Measurements from ENCODE around the gene PI16. TPM values are rescaled to one million over a fixed set of nuclear protein-coding genes. Genes with fewer than 3 reads are reported as not detected.

PI16 gene
- polyA plus RNA-seq, 2 donors, result 1.9 to 2.7 TPM

DNA sequence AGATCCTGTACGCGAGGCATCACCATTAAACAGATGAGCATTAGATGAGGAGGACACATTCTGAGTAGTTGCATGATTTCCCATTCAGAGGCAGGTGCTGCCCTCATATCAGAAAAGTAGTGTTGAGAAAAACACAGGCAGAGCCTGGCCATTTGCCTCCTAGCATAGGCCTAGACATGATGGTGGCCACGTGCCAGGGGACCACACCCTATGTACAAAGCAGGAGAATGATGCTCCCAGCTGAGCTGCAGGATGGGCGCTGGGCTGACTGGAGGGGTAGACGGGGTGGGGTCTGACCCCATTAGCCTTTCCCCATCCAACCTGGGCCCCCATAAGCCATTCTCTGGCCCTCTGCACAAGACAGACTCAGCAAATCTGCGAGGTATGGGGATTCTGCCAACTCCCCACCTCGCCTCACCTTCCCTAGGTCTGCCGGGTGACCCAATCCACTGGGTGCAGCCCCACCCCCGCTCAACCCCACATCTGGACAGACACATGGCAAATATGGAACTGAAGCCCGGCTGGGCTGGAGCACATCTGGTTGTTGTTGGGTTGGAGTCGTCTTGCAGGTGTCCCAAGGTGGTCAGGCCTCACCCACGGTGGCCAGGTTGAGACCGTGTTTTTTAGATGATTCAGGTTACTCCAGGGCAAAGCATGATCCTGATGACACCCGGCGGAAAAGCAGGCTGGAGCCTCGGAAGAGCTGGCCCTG, 13.9 kb downstream of the PI16 start:
- Histone ChIP-seq H3K4me1 (ENCODE audit: control insufficient read depth in 2 of 2, insufficient read depth in 2 of 2, low read length in 1 of 2) (peaks cover 12 to 29% of the 10 kb centered on the region in 2 donors), H3K4me3 (ENCODE audit: low read depth in 1 of 2, low read length in 2 of 2) (no peak overlapping the region), H3K9me3 (ENCODE audit: control insufficient read depth in 2 of 2, insufficient read depth in 1 of 2, low read depth in 1 of 2, low read length in 1 of 2) (no peaks in the 10 kb centered on the region), H3K27ac (ENCODE audit: low read depth in 2 of 2, low read length in 1 of 2) (peak overlapping the region in 1 of 2 donors; percentile 14), H3K27me3 (ENCODE audit: control insufficient read depth in 1 of 2, insufficient read depth in 2 of 2, low read length in 2 of 2) (no peaks in the 10 kb centered on the region), H3K36me3 (ENCODE audit: control insufficient read depth in 2 of 2, insufficient read depth in 2 of 2, low read length in 1 of 2) (peaks cover 45 to 52% of the 10 kb centered on the region in 2 donors)
- WGBS, 2 donors, result 60 to 63% methylated on average over 16 of the region's 16 CpGs

DNA sequence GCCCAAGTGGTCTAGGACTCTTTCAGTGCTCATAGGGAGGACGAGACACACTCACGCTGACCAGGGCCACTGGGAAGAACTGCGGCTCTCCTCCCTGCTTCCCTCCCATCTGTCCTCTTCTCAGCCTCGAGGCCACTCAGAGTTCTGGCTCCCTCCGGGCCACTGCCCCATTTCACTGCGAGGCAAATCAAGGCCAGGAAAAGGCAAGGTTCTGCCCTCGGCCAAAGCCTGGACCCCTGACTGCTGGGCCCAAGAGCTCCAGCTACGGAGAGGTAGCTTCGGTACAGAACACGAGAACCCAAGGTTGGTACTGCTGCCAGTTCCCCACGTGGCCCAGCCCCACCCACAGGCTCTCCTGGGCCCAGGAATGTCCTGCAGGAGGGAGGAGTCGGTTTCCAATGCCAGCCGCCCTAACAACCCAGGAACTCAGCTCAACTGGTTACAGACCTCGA, 14.7 kb downstream of the PI16 start:
- Histone ChIP-seq H3K9me3 (ENCODE audit: control insufficient read depth in 2 of 2, insufficient read depth in 1 of 2, low read depth in 1 of 2, low read length in 1 of 2) (no peaks in the 10 kb centered on the region), H3K27ac (ENCODE audit: low read depth in 2 of 2, low read length in 1 of 2) (peak overlapping the region in 1 of 2 donors; percentile 14), H3K36me3 (ENCODE audit: control insufficient read depth in 2 of 2, insufficient read depth in 2 of 2, low read length in 1 of 2) (peaks cover 50 to 58% of the 10 kb centered on the region in 2 donors), H3K4me1 (ENCODE audit: control insufficient read depth in 2 of 2, insufficient read depth in 2 of 2, low read length in 1 of 2) (peaks cover 10 to 20% of the 10 kb centered on the region in 2 donors), H3K4me3 (ENCODE audit: low read depth in 1 of 2, low read length in 2 of 2) (no peak overlapping the region), H3K27me3 (ENCODE audit: control insufficient read depth in 1 of 2, insufficient read depth in 2 of 2, low read length in 2 of 2) (no peaks in the 10 kb centered on the region)
- 68 to 77% methylated on average over 14 of the region's 14 CpGs for WGBS, 2 donors

DNA sequence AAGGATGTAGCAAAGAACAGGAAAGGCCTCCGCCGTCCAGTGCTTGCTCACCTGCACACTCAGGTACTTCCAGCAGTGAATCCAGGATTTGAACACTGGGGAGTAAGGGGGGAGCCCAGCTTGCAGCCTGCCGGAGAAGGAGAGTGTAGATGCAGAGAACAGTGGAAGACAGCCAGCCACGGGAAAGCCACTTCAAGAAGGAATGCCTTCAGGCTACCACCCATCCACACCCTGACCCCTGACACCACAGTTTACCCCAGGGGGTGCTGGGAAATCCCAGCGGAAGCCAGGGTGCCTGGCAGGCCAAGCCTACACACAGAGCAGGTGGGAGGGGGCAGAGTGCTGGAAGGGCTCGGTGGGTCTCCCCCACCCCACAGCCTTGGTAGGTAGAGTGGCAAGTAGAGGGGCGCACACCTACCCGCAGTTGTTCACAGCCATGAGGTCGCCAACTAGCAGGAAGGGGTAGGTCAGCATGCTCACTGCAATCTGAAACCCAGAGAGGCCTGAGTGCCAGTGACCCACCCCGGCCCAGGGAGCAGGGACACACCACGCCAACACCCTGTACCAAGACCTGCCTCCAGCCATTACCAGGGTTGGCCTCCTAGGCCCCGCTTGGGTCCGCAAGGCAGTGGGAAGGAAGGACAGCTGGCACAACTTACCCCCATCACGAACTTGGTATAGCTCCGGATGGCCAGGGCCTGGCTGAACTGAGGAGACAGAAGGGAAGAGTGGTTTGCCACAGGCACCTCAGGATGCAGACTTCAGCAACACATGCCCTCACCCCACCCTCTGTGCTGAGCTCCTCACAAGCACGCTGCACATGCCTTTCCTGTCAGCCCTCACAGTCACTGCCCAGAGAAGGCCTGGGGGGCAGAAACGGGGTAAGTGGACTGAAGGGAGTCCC, 15.7 kb downstream of the PI16 start:
- WGBS, 2 donors, result 83 to 86% methylated on average over 17 of the region's 17 CpGs
- Histone ChIP-seq H3K9me3 (ENCODE audit: control insufficient read depth in 2 of 2, insufficient read depth in 1 of 2, low read depth in 1 of 2, low read length in 1 of 2) (no peaks in the 10 kb centered on the region), H3K27me3 (ENCODE audit: control insufficient read depth in 1 of 2, insufficient read depth in 2 of 2, low read length in 2 of 2) (no peaks in the 10 kb centered on the region), H3K4me1 (ENCODE audit: control insufficient read depth in 2 of 2, insufficient read depth in 2 of 2, low read length in 1 of 2) (peaks cover 7 to 17% of the 10 kb centered on the region in 2 donors), H3K36me3 (ENCODE audit: control insufficient read depth in 2 of 2, insufficient read depth in 2 of 2, low read length in 1 of 2) (peaks cover 52 to 66% of the 10 kb centered on the region in 2 donors), H3K27ac (ENCODE audit: low read depth in 2 of 2, low read length in 1 of 2) (peak overlapping the region in 1 of 2 donors; percentile 29), H3K4me3 (ENCODE audit: low read depth in 1 of 2, low read length in 2 of 2) (no peak overlapping the region)

DNA sequence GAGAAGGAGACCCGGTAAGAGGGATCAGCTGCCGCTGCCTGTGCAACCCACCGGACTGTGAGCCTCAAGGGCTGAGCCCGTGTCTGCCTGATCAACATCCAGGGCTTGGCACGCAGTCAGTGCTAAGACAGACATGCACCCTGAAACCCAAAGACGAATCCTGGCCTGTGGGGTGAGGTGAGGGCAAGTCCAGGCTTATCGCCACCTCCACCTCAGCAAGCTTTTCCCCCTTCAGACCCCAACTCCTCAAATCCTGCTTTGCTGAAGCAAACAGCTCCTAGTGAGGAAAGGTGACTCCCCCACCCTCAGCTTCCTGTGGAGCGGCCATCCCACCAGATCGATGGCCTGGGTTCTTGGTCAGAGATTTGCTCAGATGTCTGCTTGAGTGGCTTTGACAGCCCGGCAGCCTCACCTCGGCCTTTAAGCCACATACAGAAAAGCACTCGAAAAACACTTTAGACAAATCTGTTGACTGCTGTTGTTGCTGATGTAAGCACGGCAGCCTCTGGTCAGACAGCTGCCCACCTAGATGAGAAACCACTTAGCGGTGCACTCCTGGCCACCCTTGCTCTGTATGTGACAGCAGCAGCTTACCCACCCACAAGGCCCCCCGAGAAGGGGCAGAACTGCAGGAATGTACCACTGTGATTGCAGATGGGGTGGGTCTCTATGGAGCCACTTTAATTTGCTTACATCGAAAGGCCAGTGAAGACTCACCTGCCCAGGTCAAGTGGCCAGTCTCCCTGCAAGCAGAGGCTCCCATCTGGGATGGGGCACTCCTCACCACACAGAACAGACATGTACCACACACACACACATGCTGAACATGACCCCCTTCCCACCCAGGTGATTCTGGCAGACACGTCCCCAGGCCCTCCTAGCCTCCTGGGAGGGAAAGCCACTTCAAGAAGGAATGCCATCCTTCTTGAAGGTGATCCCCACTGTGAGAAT, 16.6 kb downstream of the PI16 start:
- H3K36me3 ChIP-seq (ENCODE audit: control insufficient read depth in 2 of 2, insufficient read depth in 2 of 2, low read length in 1 of 2), result peaks cover 62 to 71% of the 10 kb centered on the region in 2 donors
- 71 to 79% methylated on average over 17 of the region's 17 CpGs for WGBS, 2 donors
- no peak overlapping the region for H3K27ac ChIP-seq (ENCODE audit: low read depth in 2 of 2, low read length in 1 of 2)
- H3K27me3 ChIP-seq (ENCODE audit: control insufficient read depth in 1 of 2, insufficient read depth in 2 of 2, low read length in 2 of 2), result no peaks in the 10 kb centered on the region
- H3K9me3 ChIP-seq (ENCODE audit: control insufficient read depth in 2 of 2, insufficient read depth in 1 of 2, low read depth in 1 of 2, low read length in 1 of 2), result no peaks in the 10 kb centered on the region
- H3K4me3 ChIP-seq (ENCODE audit: low read depth in 1 of 2, low read length in 2 of 2), result no peak overlapping the region
- H3K4me1 ChIP-seq (ENCODE audit: control insufficient read depth in 2 of 2, insufficient read depth in 2 of 2, low read length in 1 of 2), result peaks cover 7 to 17% of the 10 kb centered on the region in 2 donors

DNA sequence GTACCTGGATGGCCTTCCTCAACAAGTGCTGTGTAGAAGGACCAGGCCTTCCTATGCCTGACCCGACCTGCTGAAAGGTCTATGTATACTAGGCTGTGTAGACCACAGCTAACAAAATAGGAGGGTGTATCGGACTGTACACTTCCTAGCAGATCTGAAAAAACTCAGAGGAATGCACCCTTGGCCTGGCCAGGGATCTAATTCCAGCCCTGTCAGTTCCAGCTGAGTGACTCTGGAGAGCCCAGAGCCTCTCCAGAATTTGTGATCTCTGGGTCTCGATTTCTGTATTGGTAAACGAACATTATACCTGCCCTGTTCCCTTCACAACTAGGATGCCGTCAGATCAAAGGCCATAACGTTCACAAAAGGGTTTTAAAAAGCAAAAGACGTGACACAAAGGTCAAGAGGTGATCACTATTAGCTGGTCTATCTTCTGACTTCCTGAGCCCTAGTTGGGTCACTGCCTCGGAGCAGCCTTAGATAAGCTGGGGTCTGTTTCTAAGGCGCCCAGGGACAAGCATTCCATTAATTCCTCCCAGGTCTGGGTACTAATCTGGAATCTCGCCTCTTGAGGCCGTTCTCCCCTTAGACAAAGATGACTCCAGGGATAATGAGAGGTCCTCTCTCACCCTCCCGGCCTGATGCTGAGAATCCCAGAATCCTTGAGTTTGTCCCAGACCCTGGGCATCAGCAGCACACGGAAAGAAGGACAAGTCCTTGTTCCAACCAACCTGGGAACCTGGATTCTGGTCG, 17.6 kb downstream of the PI16 start:
- H3K27me3 ChIP-seq (ENCODE audit: control insufficient read depth in 1 of 2, insufficient read depth in 2 of 2, low read length in 2 of 2), result no peaks in the 10 kb centered on the region
- 79 to 83% methylated on average over 14 of the region's 14 CpGs for WGBS, 2 donors
- H3K9me3 ChIP-seq (ENCODE audit: control insufficient read depth in 2 of 2, insufficient read depth in 1 of 2, low read depth in 1 of 2, low read length in 1 of 2), result no peaks in the 10 kb centered on the region
- peaks cover 7 to 17% of the 10 kb centered on the region in 2 donors for H3K4me1 ChIP-seq (ENCODE audit: control insufficient read depth in 2 of 2, insufficient read depth in 2 of 2, low read length in 1 of 2)
- H3K4me3 ChIP-seq (ENCODE audit: low read depth in 1 of 2, low read length in 2 of 2), result no peak overlapping the region
- peaks cover 69 to 80% of the 10 kb centered on the region in 2 donors for H3K36me3 ChIP-seq (ENCODE audit: control insufficient read depth in 2 of 2, insufficient read depth in 2 of 2, low read length in 1 of 2)
- no peak overlapping the region for H3K27ac ChIP-seq (ENCODE audit: low read depth in 2 of 2, low read length in 1 of 2)

DNA sequence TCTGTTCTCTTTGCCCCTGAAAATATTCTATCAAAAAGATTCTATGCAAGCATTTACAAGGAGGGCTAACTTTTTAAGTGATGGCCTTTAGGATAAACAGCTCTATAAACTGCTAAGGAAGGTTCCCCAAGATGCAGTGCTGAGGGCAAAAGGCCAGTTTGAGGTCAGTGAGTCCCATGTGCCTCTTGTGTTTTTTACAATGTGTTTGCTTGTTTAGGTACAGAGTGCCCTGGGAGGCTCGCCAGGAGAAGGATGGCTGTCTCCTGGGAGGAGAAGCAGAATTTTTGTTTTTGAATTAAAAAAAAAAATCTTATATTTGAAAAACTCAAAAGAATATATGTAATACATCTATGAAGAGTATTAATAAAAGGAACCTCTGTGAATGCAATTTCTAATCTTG, 18.7 kb downstream of the PI16 start:
- Histone ChIP-seq H3K36me3 (ENCODE audit: control insufficient read depth in 2 of 2, insufficient read depth in 2 of 2, low read length in 1 of 2) (peaks cover 75 to 84% of the 10 kb centered on the region in 2 donors), H3K4me3 (ENCODE audit: low read depth in 1 of 2, low read length in 2 of 2) (no peak overlapping the region), H3K27me3 (ENCODE audit: control insufficient read depth in 1 of 2, insufficient read depth in 2 of 2, low read length in 2 of 2) (no peaks in the 10 kb centered on the region), H3K4me1 (ENCODE audit: control insufficient read depth in 2 of 2, insufficient read depth in 2 of 2, low read length in 1 of 2) (peaks cover 7 to 17% of the 10 kb centered on the region in 2 donors), H3K27ac (ENCODE audit: low read depth in 2 of 2, low read length in 1 of 2) (no peak overlapping the region), H3K9me3 (ENCODE audit: control insufficient read depth in 2 of 2, insufficient read depth in 1 of 2, low read depth in 1 of 2, low read length in 1 of 2) (no peaks in the 10 kb centered on the region)
- WGBS, 2 donors, result 92 to 97% methylated on average over 1 of the region's 1 CpG

DNA sequence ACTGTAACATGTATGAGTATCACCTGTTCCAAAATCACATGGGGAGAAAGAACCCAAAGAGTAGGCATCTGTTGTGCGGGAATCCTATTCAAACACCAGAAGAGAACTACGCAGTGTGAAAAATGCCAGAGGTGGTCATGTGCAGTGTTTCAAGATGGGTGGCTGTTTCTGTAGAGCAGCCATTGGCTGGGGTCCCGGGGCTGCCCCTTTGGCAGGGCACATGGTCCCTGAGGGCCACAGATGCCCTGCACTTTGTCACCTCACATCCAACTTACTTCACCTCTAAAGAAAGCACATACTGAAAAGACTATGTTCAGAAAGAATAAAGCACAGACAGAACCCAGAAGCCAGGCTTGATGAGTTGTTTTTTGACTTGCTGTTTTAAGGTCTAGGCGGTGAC, 19.1 kb downstream of the PI16 start:
- Histone ChIP-seq H3K9me3 (ENCODE audit: control insufficient read depth in 2 of 2, insufficient read depth in 1 of 2, low read depth in 1 of 2, low read length in 1 of 2) (no peaks in the 10 kb centered on the region), H3K27ac (ENCODE audit: low read depth in 2 of 2, low read length in 1 of 2) (no peak overlapping the region), H3K27me3 (ENCODE audit: control insufficient read depth in 1 of 2, insufficient read depth in 2 of 2, low read length in 2 of 2) (no peaks in the 10 kb centered on the region), H3K36me3 (ENCODE audit: control insufficient read depth in 2 of 2, insufficient read depth in 2 of 2, low read length in 1 of 2) (peaks cover 73 to 83% of the 10 kb centered on the region in 2 donors), H3K4me1 (ENCODE audit: control insufficient read depth in 2 of 2, insufficient read depth in 2 of 2, low read length in 1 of 2) (peaks cover 4 to 17% of the 10 kb centered on the region in 2 donors), H3K4me3 (ENCODE audit: low read depth in 1 of 2, low read length in 2 of 2) (no peak overlapping the region)
- 93 to 94% methylated on average over 4 of the region's 4 CpGs for WGBS, 2 donors

DNA sequence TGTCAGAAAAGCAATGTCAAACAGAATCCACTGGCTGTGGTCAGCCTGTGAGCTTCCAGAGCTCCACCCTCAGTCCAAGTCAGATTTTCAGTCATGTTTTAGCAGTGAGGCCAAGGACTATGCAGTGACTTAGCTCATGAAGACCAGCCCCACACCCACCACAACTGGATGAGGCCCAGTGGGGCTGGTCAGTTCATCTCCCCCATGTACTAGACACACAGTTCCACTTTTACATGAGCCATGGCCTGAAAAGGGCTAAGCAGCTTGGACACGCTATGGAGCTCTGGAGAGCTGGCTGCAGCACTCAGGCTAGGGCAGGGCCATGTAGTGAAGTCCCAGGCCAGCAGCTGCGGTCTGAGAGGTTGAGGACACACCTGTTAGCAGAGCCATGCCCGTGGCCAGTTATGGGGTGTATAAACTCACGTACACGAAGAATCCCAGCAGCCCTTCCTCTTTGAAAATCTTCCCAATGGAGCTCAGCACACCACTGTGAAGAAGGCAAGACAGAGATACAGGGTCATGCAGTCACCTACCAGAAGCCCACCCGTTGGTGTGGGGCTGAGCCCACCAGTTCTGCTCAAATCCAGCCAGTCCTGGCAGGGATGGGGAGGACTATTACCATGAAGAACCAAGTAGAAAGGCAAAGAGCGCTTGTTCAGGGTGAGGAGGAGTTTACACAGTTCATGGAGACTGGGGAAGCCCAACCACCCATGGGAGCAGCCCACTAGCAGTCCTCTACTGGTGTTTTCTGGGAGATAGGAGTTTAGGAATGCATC, 20.9 kb downstream of the PI16 start:
- Histone ChIP-seq H3K4me1 (ENCODE audit: control insufficient read depth in 2 of 2, insufficient read depth in 2 of 2, low read length in 1 of 2) (peaks cover 0 to 7% of the 10 kb centered on the region in 2 donors), H3K27me3 (ENCODE audit: control insufficient read depth in 1 of 2, insufficient read depth in 2 of 2, low read length in 2 of 2) (no peaks in the 10 kb centered on the region), H3K36me3 (ENCODE audit: control insufficient read depth in 2 of 2, insufficient read depth in 2 of 2, low read length in 1 of 2) (peaks cover 58 to 68% of the 10 kb centered on the region in 2 donors), H3K9me3 (ENCODE audit: control insufficient read depth in 2 of 2, insufficient read depth in 1 of 2, low read depth in 1 of 2, low read length in 1 of 2) (no peaks in the 10 kb centered on the region), H3K4me3 (ENCODE audit: low read depth in 1 of 2, low read length in 2 of 2) (no peak overlapping the region), H3K27ac (ENCODE audit: low read depth in 2 of 2, low read length in 1 of 2) (no peak overlapping the region)
- 88 to 90% methylated on average over 7 of the region's 7 CpGs for WGBS, 2 donors

Data from esophagus (tissue), 2 donors.